ENCODE measurements around the gene DSCAML1.

Gene DSCAML1

GRCh38 chr11:117544130-117544800 lies 252.8 kb downstream of the DSCAML1 start:
- no peak for TF ChIP-seq CTCF (IDR thresholded peaks at IDR 0.05; ENCODE audit: control insufficient read depth, insufficient read depth, low read depth, low read length, missing control alignments)
- no peak overlapping the region for H3K4me3 ChIP-seq (ENCODE audit: control insufficient read depth, low read depth, low read length)
- DNase-seq (ENCODE audit: low read depth) = no peak

- no peak for DNase-seq (ENCODE audit: low read depth)
- TF ChIP-seq CTCF (IDR thresholded peaks at IDR 0.05; ENCODE audit: control insufficient read depth, insufficient read depth, low read depth, low read length, missing control alignments) = no peak
- H3K4me3 ChIP-seq (ENCODE audit: control insufficient read depth, low read depth, low read length) = no peak overlapping the region
Observed at GRCh38 chr11:117541211-117541610, 255.8 kb downstream of the DSCAML1 start.

DNA sequence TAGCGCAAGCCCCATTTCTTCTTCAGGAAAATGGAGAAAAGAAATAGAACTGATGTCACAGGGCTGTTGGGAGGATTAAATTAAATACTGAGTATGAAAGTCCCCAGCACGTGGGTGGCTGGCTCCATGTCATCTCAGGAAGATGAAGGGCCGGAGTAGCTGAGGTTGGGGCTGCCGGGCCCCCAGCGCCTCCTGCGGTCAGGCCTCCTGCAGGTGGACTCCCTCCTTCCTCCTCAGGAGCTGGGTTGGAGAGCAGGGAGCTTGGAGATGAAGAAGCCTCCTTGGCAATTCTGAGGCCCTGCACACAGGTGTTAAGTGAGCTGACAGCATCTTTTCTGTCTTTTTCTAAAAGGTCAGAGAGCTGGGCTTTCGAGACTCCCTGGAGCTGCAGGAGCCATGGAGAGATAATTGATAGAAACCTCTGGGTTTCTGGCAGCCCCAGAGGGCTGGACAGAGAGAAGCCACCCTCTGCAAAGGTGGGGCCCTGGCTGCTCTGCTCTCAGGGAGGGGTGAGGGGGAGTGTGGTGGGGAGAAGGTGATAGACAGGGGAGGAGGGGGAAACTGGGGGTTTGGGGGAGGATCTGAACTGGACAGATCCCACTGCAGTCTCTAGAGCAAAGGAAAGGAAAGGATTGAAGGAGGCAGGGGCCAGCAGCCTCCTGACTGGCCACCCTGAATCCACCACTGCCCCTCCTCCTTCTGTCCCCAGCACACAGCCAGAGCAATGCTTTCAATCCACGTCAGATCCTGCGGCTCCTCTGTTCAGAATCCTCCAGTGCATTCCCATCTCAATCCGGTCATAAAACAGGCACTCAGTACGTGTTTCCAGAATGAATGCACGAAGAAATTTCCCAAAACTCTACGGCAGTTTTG lies 258.5 kb downstream of the DSCAML1 start:
- peak; percentile 8 for DNase-seq (ENCODE audit: low read depth)
- TF ChIP-seq CTCF (IDR thresholded peaks at IDR 0.05; ENCODE audit: control insufficient read depth, insufficient read depth, low read depth, low read length, missing control alignments) = no peak
- no peak overlapping the region for H3K4me3 ChIP-seq (ENCODE audit: control insufficient read depth, low read depth, low read length)

DNA sequence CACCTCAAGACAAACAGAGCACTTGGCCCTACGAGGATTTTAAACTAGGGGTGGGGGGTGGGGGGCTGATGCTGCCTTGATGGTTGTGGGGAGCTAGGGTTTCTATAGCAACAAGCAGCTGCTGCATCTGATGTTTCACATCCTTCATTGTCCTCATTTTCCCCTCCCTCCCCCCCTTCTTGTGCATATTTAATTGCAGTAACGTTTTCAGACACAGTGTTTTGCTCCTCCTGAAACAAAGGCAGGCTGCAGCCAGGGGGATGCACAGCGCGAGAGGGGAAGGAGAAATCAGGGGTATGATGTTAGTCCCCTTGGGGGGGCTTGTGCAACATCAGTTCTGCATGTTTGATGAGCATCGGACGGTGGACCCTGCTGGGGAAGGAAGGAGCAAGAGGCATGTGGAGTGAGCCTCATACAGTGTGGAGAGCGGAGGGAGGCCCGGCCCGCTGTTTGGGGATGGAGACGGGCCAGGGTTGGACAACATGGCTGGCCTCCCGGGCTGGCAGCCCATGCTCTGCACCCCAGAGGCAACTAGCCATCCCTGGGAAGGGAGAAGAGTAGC lies 261.1 kb downstream of the DSCAML1 start:
- no peak for TF ChIP-seq CTCF (IDR thresholded peaks at IDR 0.05; ENCODE audit: control insufficient read depth, insufficient read depth, low read depth, low read length, missing control alignments)
- no peak overlapping the region for H3K4me3 ChIP-seq (ENCODE audit: control insufficient read depth, low read depth, low read length)
- no peak for DNase-seq (ENCODE audit: low read depth)

DNA sequence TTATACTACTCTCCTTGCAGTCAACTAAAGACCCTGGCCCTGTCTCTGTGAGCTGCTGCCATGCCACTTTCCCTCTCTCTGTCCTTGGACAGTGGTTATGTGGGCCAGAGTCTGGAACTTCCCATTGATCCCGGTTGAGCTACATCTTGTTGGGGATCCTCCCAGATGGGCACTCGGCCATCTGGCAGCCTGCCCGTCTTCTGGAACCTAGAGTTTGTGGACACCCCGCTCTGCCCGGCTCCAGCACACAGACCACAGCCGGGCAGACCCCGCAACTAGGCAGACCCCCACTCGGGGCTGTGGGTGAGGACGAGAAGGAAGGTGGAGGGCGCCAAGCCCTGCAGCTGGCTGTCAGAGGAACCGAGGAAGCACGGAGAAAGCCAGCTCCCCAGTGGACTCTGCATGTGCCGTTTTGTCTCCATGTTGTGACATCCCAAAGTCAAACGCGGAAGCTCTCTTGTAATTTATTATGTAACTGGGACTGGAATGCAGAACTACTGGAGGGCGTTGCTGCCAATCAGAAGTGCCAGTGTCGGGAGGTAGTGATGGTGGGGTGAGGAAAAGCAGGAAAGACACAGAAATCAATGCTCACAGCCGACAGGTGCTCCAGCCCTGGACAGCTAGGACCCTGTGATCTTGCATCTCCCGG lies 261.7 kb downstream of the DSCAML1 start:
- no peak overlapping the region for H3K4me3 ChIP-seq (ENCODE audit: control insufficient read depth, low read depth, low read length)
- no peak for DNase-seq (ENCODE audit: low read depth)
- TF ChIP-seq CTCF (IDR thresholded peaks at IDR 0.05; ENCODE audit: control insufficient read depth, insufficient read depth, low read depth, low read length, missing control alignments) = no peak

DNA sequence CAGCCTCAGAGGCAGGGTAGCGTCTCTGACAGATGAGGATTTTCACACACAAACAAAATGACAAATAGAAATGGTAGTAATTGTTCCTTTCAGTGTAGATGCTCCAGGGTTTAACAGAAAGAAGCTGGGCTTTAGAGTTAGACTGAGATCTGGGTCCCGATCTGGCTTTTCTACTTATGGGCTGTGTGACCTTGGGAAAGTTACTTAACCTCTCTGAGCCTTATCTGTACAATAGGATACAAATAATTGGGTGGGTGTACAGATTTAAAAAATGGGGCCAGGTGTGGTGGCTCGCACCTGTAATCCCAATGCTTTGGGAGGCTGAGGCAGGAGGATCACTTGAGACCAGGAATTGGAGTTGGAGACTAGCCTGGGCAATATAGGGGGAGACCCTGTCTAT lies 264.4 kb downstream of the DSCAML1 start:
- no peak for TF ChIP-seq CTCF (IDR thresholded peaks at IDR 0.05; ENCODE audit: control insufficient read depth, insufficient read depth, low read depth, low read length, missing control alignments)
- DNase-seq (ENCODE audit: low read depth) = no peak
- H3K4me3 ChIP-seq (ENCODE audit: control insufficient read depth, low read depth, low read length) = no peak overlapping the region

Measured in AG09309 (cell line).